LHCN-M2 (cell line): Measurements from ENCODE around the gene SLC22A1. TPM values are rescaled to one million over a fixed set of nuclear protein-coding genes. Genes with fewer than 3 reads are reported as not detected.
"Not testable (repeated sequence)": the region's sequence is repeated elsewhere in the genome, so short reads cannot be mapped to it uniquely, and the experiment has no call there.

ENCODE experiments used
- DNase-seq: peaks from one replicate; pipeline ENCODE4 v3.0.0-alpha.2; 2012; ENCODE audit warnings: low read depth
- total RNA-seq: library from RNA; depleted of rRNA; stranded (reverse); fragments of >200 nt; gene quantifications from 2 replicates; pipeline ENCODE4 v1.2.3, GENCODE V29; 2014

SLC22A1 gene
- total RNA-seq, 1 experiment from 2014 or later, result 0.17 TPM

GRCh38 chr6:160093946-160094345 lies 27.7 kb upstream of the SLC22A1 start:
- DNase-seq, result no peak

- no peak for DNase-seq
These were observed 26.3 kb upstream of the SLC22A1 start for GRCh38 chr6:160095146-160095845.

GRCh38 chr6:160101277-160102205 lies 20.1 kb upstream of the SLC22A1 start:
- DNase-seq, result no peak

GRCh38 chr6:160102399-160102798 lies 19.2 kb upstream of the SLC22A1 start:
- no peak for DNase-seq

GRCh38 chr6:160102956-160103824 lies 18.4 kb upstream of the SLC22A1 start:
- peak; percentile 42 for DNase-seq

- no peak for DNase-seq
These were observed 17.9 kb upstream of the SLC22A1 start for GRCh38 chr6:160103825-160104100.

GRCh38 chr6:160104821-160105517 lies 16.6 kb upstream of the SLC22A1 start:
- no peak for DNase-seq

- DNase-seq, result no peak
These were observed 15.6 kb upstream of the SLC22A1 start for GRCh38 chr6:160106010-160106409.

- DNase-seq, result no peak
These were observed 14.9 kb upstream of the SLC22A1 start for GRCh38 chr6:160106701-160107100.

- DNase-seq, result no peak
These were observed 13.5 kb upstream of the SLC22A1 start for GRCh38 chr6:160108077-160108476.

GRCh38 chr6:160110586-160111123 lies 11.0 kb upstream of the SLC22A1 start:
- no peak for DNase-seq

GRCh38 chr6:160111806-160112205 lies 9.8 kb upstream of the SLC22A1 start:
- no peak for DNase-seq

- no peak for DNase-seq
These were observed 8.9 kb upstream of the SLC22A1 start for GRCh38 chr6:160112628-160113299.

- not testable (repeated sequence) for DNase-seq
These were observed 7.1 kb upstream of the SLC22A1 start for GRCh38 chr6:160114536-160114935.

GRCh38 chr6:160115421-160115820 lies 6.2 kb upstream of the SLC22A1 start:
- DNase-seq, result no peak

GRCh38 chr6:160116411-160116810 lies 5.2 kb upstream of the SLC22A1 start:
- DNase-seq, result no peak

GRCh38 chr6:160117137-160117536 lies 4.5 kb upstream of the SLC22A1 start:
- DNase-seq, result no peak

GRCh38 chr6:160118620-160119229 lies 2.9 kb upstream of the SLC22A1 start:
- DNase-seq, result no peak

GRCh38 chr6:160120087-160120486 lies 1.5 kb upstream of the SLC22A1 start:
- DNase-seq, result no peak

GRCh38 chr6:160121981-160122380 lies 366 bp downstream of the SLC22A1 start:
- no peak for DNase-seq
